HepG2 (cell line): ENCODE data around the gene PARN. TPM values are rescaled to one million over a fixed set of nuclear protein-coding genes. Genes with fewer than 3 reads are reported as not detected.

Source experiments
- CENPBD1 ChIP-seq: sonication (generic); formaldehyde crosslinking; IDR thresholded peaks from 2 replicates; pipeline ENCODE4 v1.8.0; 2022; ENCODE audit warnings: missing genetic modification reagents, low read depth, mild to moderate bottlenecking, borderline replicate concordance
- HHEX ChIP-seq: IDR thresholded peaks from 2 replicates; pipeline ENCODE4 v1.6.1; 2016; ENCODE audit warnings: control low read depth
- HIC2 ChIP-seq: sonication (generic); formaldehyde crosslinking; IDR thresholded peaks from 2 replicates; pipeline ENCODE4 v1.9.0; 2022; ENCODE audit warnings: low read depth, missing genetic modification reagents
- KDM3A ChIP-seq: IDR thresholded peaks from 2 replicates; pipeline ENCODE4 v1.6.1; 2018; ENCODE audit warnings: low read depth, missing compliant biosample characterization
- KDM4B ChIP-seq: sonication (generic); formaldehyde crosslinking; IDR thresholded peaks from 2 replicates; pipeline ENCODE4 v1.4.0; 2020; ENCODE audit warnings: missing genetic modification reagents
- PRDM4 ChIP-seq: sonication (generic); formaldehyde crosslinking; IDR thresholded peaks from 2 replicates; pipeline ENCODE4 v1.9.0; 2021; ENCODE audit warnings: missing genetic modification reagents, borderline replicate concordance
- PRPF4 ChIP-seq: fragments of 200-400 bp; formaldehyde crosslinking; IDR thresholded peaks from 2 replicates; pipeline ENCODE4 v1.6.1; 2016; ENCODE audit warnings: low read length, low read depth; ENCODE audit not compliant: poor library complexity, severe bottlenecking
- REL ChIP-seq: sonication (generic); formaldehyde crosslinking; conservative IDR thresholded peaks from 2 replicates; pipeline ENCODE4 v1.8.0; 2022; ENCODE audit warnings: mild to moderate bottlenecking, missing genetic modification reagents, moderate library complexity
- RNF219 ChIP-seq: sonication (generic); formaldehyde crosslinking; IDR thresholded peaks from 2 replicates; pipeline ENCODE4 v1.5.0; 2020; ENCODE audit warnings: mild to moderate bottlenecking, missing genetic modification reagents
- SKI ChIP-seq: fragments of 450-650 bp; IDR thresholded peaks from one replicate; pipeline ENCODE4 v1.6.1; 2018; ENCODE audit warnings: mild to moderate bottlenecking; ENCODE audit not compliant: partially characterized antibody
- SRF ChIP-seq: IDR thresholded peaks from 2 replicates; pipeline ENCODE4 v1.6.1; 2011; ENCODE audit warnings: mild to moderate bottlenecking, low read depth, low read length, moderate library complexity
- YY1 ChIP-seq: IDR thresholded peaks from 2 replicates; pipeline ENCODE4 v1.6.1; 2011; ENCODE audit warnings: low read length, low read depth, moderate library complexity, mild to moderate bottlenecking; ENCODE audit not compliant: insufficient read depth, insufficient replicate concordance
- ZGPAT ChIP-seq: IDR thresholded peaks from 2 replicates; pipeline ENCODE4 v1.6.1; 2016; ENCODE audit warnings: mild to moderate bottlenecking
- ZNF205 ChIP-seq: IDR thresholded peaks from 2 replicates; pipeline ENCODE4 v1.6.1; 2018; ENCODE audit warnings: missing biosample characterization, missing genetic modification reagents
- ZNF280B ChIP-seq: sonication (generic); formaldehyde crosslinking; IDR thresholded peaks from 2 replicates; pipeline ENCODE4 v1.5.0; 2020; ENCODE audit warnings: missing genetic modification reagents, mild to moderate bottlenecking, borderline replicate concordance
- ZNF362 ChIP-seq: sonication (generic); formaldehyde crosslinking; IDR thresholded peaks from 2 replicates; pipeline ENCODE4 v1.4.0; 2020; ENCODE audit warnings: missing genetic modification reagents, mild to moderate bottlenecking, borderline replicate concordance
- polyA plus RNA-seq, 8 experiments: library from polyadenylated mRNA; depleted of rRNA in 3 of 8; stranded (reverse) in 7 of 8; unstranded in 1 of 8; fragments of >200 nt; fragmentation: Illumina TruSeq in 4 of 8; extraction: Trizol in 4 of 8; gene quantifications; 2 replicates each; pipeline versions ENCODE4 v1.2.1 to v1.2.3, GENCODE V29; 2011 to 2016; ENCODE audit warnings: low read depth in 4 of 8, missing spikeins in 1 of 8, mixed read lengths in 1 of 8; ENCODE audit not compliant: insufficient read depth in 1 of 8
- total RNA-seq, 5 experiments: library from RNA; depleted of rRNA; stranded (reverse); fragments of >200 nt; fragmentation: Illumina TruSeq; extraction: Trizol; gene quantifications; 2 replicates each; pipeline ENCODE4 v1.2.3, GENCODE V29; 2016; ENCODE audit warnings: low read depth in 1 of 5

The PARN gene
- total and polyA plus RNA-seq, 2 of the 13 experiments (the other 11 are each of a cell fraction or from before 2014, with no cell fraction given) = 13.3 to 47.6 TPM

- TF ChIP-seq ZGPAT (CRISPR knock-in tag) (peak; percentile 97), SKI (peak; percentile 8), ZNF362 (CRISPR knock-in tag) (peak; percentile 29; the same call in 1 of the 2 replicates), ZNF280B (CRISPR knock-in tag) (no peak; the same call in 1 of the 2 replicates), REL (CRISPR knock-in tag) (peak; percentile 74; the same call in 1 of the 2 replicates), PRDM4 (CRISPR knock-in tag) (peak; percentile 70; the same call in 1 of the 2 replicates), KDM3A (CRISPR knock-in tag) (peak; percentile 77), HHEX (0 out of 2 replicates have a peak, but pooled peaks have one; percentile 30), PRPF4 (no peak), ZNF205 (CRISPR knock-in tag) (peak; percentile 95), KDM4B (peak; percentile 97), SRF (no peak), RNF219 (CRISPR knock-in tag) (no peak), CENPBD1 (CRISPR knock-in tag) (no peak), HIC2 (CRISPR knock-in tag) (no peak; the same call in 1 of the 2 replicates), YY1 (peak; percentile 80)
Measured at GRCh38 chr16:14632693-14633569, 2.9 kb upstream of the PARN start, which contains the start of gene BFAR (continued).
